ENCODE data around the gene PPP1R12C. TPM values are rescaled to one million over a fixed set of nuclear protein-coding genes. Genes with fewer than 3 reads are reported as not detected.

Gene PPP1R12C
- total RNA-seq, 4 donors from 2014 or later, result 40.0 to 110 (median 76.1) TPM

GRCh38 chr19:55079400-55080038 lies 37.9 kb downstream of the PPP1R12C start:
- no peaks in the 10 kb centered on the region for H3K9me3 ChIP-seq
- intact Hi-C loops (cut with DNase I), result no loop called here
- H3K36me3 ChIP-seq, result no peaks in the 10 kb centered on the region
- no peak for DNase-seq
- TF ChIP-seq POLR2A (IDR thresholded peaks at IDR 0.05) (no peak), CTCF (IDR thresholded peaks at IDR 0.05) (no peak)
- peaks cover 23 to 32% of the 10 kb centered on the region in 2 donors for H3K4me1 ChIP-seq
- no peak overlapping the region for H3K4me3 ChIP-seq (replicated peaks in 1 of 3)
- no peak overlapping the region for H3K27ac ChIP-seq
- H3K27me3 ChIP-seq, result no peaks in the 10 kb centered on the region
- 89 to 92% methylated on average over 9 to 12 of the region's 19 CpGs for WGBS, 2 donors

DNA sequence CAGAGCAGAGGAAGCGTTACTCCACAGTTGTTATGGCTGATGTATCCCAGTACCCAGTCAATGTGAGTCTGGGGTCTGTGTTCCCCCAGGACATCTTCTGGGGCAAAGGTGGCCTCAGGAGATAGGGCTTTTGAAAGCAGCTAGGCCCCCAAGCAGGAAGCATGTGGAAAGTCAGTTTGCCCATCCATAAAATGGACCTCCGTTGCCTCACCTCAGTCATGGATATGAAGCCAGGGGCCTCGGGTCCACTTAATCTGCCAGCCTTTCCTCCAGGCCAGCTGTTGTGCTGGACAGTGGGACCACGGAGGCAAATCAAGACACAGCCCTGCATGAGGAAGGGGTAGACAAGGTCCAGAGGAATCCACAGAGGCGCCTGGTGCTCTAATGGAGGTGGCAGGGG lies 38.4 kb downstream of the PPP1R12C start:
- Histone ChIP-seq H3K27ac (no peak overlapping the region), H3K4me1 (peaks cover 23 to 32% of the 10 kb centered on the region in 2 donors), H3K36me3 (no peaks in the 10 kb centered on the region), H3K9me3 (no peaks in the 10 kb centered on the region), H3K4me3 (replicated peaks in 1 of 3) (no peak overlapping the region), H3K27me3 (no peaks in the 10 kb centered on the region)
- intact Hi-C loops (cut with DNase I), result no loop called here
- WGBS, 2 donors, result 78 to 85% methylated on average over 4 to 5 of the region's 5 CpGs
- no peak for TF ChIP-seq CTCF (IDR thresholded peaks at IDR 0.05)
- no peak for TF ChIP-seq POLR2A (IDR thresholded peaks at IDR 0.05)
- DNase-seq, result no peak

DNA sequence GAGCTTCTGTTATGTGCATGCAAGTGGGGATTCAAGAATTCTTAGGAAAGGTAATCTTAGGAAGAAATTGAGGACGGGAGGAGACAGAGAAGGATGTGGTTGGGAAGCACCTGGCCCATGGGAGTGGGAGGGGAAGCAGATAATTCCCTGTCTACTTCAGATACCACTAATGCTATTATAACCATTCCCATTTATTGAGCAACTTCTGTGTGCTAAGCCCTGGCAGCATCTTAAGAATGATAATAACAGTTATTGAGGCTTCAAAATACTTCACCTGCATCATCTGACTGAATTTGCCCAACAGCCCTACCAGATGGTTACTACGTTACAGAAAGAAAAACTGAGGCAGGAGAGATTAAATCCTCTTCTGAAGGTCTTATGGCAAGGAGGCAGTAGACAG lies 40.3 kb downstream of the PPP1R12C start:
- Histone ChIP-seq H3K27me3 (no peaks in the 10 kb centered on the region), H3K4me1 (peaks cover 23 to 32% of the 10 kb centered on the region in 2 donors), H3K27ac (no peak overlapping the region), H3K36me3 (no peaks in the 10 kb centered on the region), H3K4me3 (replicated peaks in 1 of 3) (no peak overlapping the region), H3K9me3 (no peaks in the 10 kb centered on the region)
- no peak for DNase-seq
- intact Hi-C loops (cut with DNase I), result no loop called here
- 86% methylated on average over 2 of the region's 2 CpGs for WGBS, 2 donors
- TF ChIP-seq POLR2A (IDR thresholded peaks at IDR 0.05), result no peak
- TF ChIP-seq CTCF (IDR thresholded peaks at IDR 0.05), result no peak

- H3K27me3 ChIP-seq, result no peaks in the 10 kb centered on the region
- intact Hi-C loops (cut with DNase I), result no loop called here
These were observed 41.1 kb downstream of the PPP1R12C start for GRCh38 chr19:55076321-55076720.

More at GRCh38 chr19:55076321-55076720, 41.1 kb downstream of the PPP1R12C start:
- no peak for DNase-seq
- H3K4me1 ChIP-seq, result peaks cover 23 to 27% of the 10 kb centered on the region in 2 donors
- 0 to 57% methylated on average over 1 of the region's 12 CpGs for WGBS, 2 donors
- peak overlapping the region in 2 of 3 donors; percentile 7 to 30 for H3K4me3 ChIP-seq (replicated peaks in 1 of 3)
- no peaks in the 10 kb centered on the region for H3K36me3 ChIP-seq
- no peaks in the 10 kb centered on the region for H3K9me3 ChIP-seq
- peak overlapping the region in 2 of 3 donors; percentile 1 to 63 for H3K27ac ChIP-seq
- TF ChIP-seq CTCF (IDR thresholded peaks at IDR 0.05), result no peak
- TF ChIP-seq POLR2A (IDR thresholded peaks at IDR 0.05), result no peak
